Loucy (cell line): ENCODE measurements around the gene ARMC12.

Experiments used
- CTCF ChIP-seq: fragments of 200-600 bp; sonication (generic); conservative IDR thresholded peaks from 2 replicates; pipeline ENCODE4 v1.5.1; 2014; ENCODE audit warnings: mild to moderate bottlenecking, antibody characterized with exemption, low read length
- EZH2phosphoT487 ChIP-seq: fragments of 200-600 bp; IDR thresholded peaks from 2 replicates; pipeline ENCODE4 v1.6.1; 2018; ENCODE audit warnings: antibody characterized with exemption, mild to moderate bottlenecking, moderate library complexity, borderline replicate concordance

DNA sequence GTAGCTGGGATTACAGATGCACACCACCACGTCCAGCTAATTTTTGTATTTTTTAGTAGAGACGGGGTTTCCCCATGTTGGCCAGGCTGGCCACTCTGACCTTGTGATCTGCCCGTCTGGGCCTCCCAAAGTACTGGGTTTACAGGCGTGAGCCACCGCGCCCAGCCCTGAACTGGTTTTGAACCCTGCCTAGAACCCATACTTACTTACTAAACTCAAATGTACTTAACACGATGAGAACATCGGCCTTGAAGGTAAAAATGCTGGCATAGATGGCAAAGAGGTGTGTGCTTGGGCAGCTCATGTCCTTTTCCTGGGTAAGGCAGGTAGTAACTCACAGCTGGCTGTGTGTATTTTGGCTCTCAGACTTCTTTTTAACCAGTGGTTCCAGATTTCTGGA lies 3.2 kb upstream of the ARMC12 start:
- TF ChIP-seq CTCF (no peak), EZH2phosphoT487 (no peak)
